ENCODE measurements around the gene GABRR1.

The GABRR1 gene

DNA sequence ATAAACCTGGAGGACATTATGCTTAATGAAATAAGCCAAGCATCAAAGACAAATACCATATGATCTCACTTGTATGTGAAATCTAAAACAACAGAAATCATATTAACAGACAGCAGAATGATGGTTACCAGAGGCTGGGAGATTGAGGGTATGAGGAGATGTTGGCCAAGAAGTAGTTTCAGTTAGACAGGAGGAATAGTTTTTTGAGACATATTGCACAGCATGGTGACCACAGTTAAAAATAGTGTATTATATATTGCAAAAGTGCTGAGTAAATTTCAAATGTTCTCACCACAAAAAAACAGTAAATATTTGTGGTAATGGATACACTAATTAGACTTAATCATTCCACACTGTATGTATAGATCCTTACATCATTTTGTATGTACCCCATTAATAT, 1.8 kb downstream of the GABRR1 start:
- peaks cover 7% of the 10 kb centered on the region for H3K4me1 ChIP-seq (ENCODE audit: control insufficient read depth, insufficient read depth, low read length)

DNA sequence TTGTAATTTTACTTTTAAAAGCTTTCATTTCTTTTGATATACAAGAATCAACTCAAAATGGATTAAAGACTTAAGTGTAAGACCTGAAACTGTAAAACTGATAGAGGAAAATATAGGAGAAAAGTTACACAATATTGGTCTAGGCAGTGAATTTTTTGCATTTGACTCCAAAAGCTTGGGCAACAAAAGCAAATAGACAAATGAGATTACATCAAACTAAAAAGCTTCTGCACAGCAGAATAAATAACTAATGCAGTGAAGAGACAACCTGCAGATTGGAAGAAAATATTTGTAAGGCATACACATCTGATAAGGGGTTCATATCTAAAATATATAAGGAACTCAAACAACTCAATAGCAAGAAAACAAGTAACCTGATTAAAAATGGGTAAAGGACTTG, 3.0 kb downstream of the GABRR1 start:
- no peaks in the 10 kb centered on the region for H3K9me3 ChIP-seq (replicated peaks; ENCODE audit: low read length)
- peaks cover 7% of the 10 kb centered on the region for H3K4me1 ChIP-seq (ENCODE audit: control insufficient read depth, insufficient read depth, low read length)
- H3K4me3 ChIP-seq (ENCODE audit: low read length), result no peak overlapping the region
- H3K4me2 ChIP-seq (ENCODE audit: low read length), result no peak overlapping the region
- H3K9ac ChIP-seq (ENCODE audit: low read depth, low read length), result no peak overlapping the region
- H3K27me3 ChIP-seq (ENCODE audit: control insufficient read depth, insufficient read depth, low read length), result peaks cover 20% of the 10 kb centered on the region
- H3K36me3 ChIP-seq (ENCODE audit: insufficient read depth, low read length), result no peaks in the 10 kb centered on the region

More for the DNA sequence above, 1.8 kb downstream of the GABRR1 start:
- H3K27me3 ChIP-seq (ENCODE audit: control insufficient read depth, insufficient read depth, low read length), result peaks cover 21% of the 10 kb centered on the region
- no peak overlapping the region for H3K4me2 ChIP-seq (ENCODE audit: low read length)
- H3K9me3 ChIP-seq (replicated peaks; ENCODE audit: low read length), result no peaks in the 10 kb centered on the region
- no peak overlapping the region for H3K9ac ChIP-seq (ENCODE audit: low read depth, low read length)
- H3K4me3 ChIP-seq (ENCODE audit: low read length), result no peak overlapping the region
- H3K36me3 ChIP-seq (ENCODE audit: insufficient read depth, low read length), result no peaks in the 10 kb centered on the region

- H3K4me3 ChIP-seq (ENCODE audit: low read length), result no peak overlapping the region
- no peaks in the 10 kb centered on the region for H3K36me3 ChIP-seq (ENCODE audit: insufficient read depth, low read length)
- no peak overlapping the region for H3K9ac ChIP-seq (ENCODE audit: low read depth, low read length)
- peaks cover 3% of the 10 kb centered on the region for H3K4me1 ChIP-seq (ENCODE audit: control insufficient read depth, insufficient read depth, low read length)
- peaks cover 23% of the 10 kb centered on the region for H3K27me3 ChIP-seq (ENCODE audit: control insufficient read depth, insufficient read depth, low read length)
- no peaks in the 10 kb centered on the region for H3K9me3 ChIP-seq (replicated peaks; ENCODE audit: low read length)
- no peak overlapping the region for H3K4me2 ChIP-seq (ENCODE audit: low read length)
Measured at GRCh38 chr6:89212472-89212871, 4.7 kb downstream of the GABRR1 start.

- no peak overlapping the region for H3K4me2 ChIP-seq (ENCODE audit: low read length)
- H3K36me3 ChIP-seq (ENCODE audit: insufficient read depth, low read length), result no peaks in the 10 kb centered on the region
- H3K27me3 ChIP-seq (ENCODE audit: control insufficient read depth, insufficient read depth, low read length), result peaks cover 21% of the 10 kb centered on the region
- no peak overlapping the region for H3K4me3 ChIP-seq (ENCODE audit: low read length)
- H3K9me3 ChIP-seq (replicated peaks; ENCODE audit: low read length), result no peaks in the 10 kb centered on the region
- H3K9ac ChIP-seq (ENCODE audit: low read depth, low read length), result no peak overlapping the region
- no peaks in the 10 kb centered on the region for H3K4me1 ChIP-seq (ENCODE audit: control insufficient read depth, insufficient read depth, low read length)
Measured at GRCh38 chr6:89209457-89209856, 7.7 kb downstream of the GABRR1 start.

DNA sequence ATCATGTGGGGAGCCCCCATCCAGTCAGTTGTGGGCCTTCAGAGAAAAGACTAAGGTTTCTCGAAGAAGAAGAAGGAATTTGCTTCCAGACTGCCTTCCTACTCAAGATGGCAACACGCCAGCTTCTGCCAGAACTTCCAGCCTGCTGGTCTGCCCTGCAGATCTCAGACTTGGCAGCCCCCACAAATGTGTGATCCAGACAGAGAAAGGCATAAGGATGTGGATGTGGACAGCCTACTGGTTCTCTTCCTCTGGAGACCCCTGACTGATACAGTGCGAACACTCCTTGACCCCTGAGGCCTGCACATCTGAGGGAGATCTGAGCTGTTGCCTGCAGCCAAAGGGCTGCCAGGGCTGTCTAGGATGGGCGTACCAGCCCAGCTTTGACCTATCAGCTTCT, 8.6 kb downstream of the GABRR1 start:
- H3K9me3 ChIP-seq (replicated peaks; ENCODE audit: low read length), result no peaks in the 10 kb centered on the region
- H3K4me3 ChIP-seq (ENCODE audit: low read length), result no peak overlapping the region

DNA sequence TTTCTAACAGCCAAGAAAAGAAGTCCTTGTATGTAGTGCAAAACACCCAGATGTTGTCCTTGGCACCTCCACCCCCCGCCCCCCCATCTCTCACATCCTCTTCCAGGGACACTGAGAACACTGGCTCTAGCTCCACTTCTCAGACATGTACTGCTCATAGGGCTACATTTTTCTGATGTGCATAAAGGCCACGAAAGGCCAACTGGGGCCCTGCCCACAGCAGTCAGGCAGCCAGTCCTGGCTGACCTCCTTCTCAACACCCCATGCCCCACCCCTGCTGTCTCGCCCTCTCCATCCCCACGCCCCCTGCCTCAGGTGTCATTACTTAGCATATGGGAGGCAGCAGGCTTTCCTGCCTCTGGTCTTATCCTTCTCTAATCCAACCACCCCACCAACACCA, 11.3 kb downstream of the GABRR1 start:
- no peaks in the 10 kb centered on the region for H3K9me3 ChIP-seq (replicated peaks; ENCODE audit: low read length)
- H3K4me3 ChIP-seq (ENCODE audit: low read length), result no peak overlapping the region
- H3K9ac ChIP-seq (ENCODE audit: low read depth, low read length), result no peak overlapping the region
- no peaks in the 10 kb centered on the region for H3K36me3 ChIP-seq (ENCODE audit: insufficient read depth, low read length)
- peaks cover 26% of the 10 kb centered on the region for H3K27me3 ChIP-seq (ENCODE audit: control insufficient read depth, insufficient read depth, low read length)
- no peaks in the 10 kb centered on the region for H3K4me1 ChIP-seq (ENCODE audit: control insufficient read depth, insufficient read depth, low read length)
- no peak overlapping the region for H3K4me2 ChIP-seq (ENCODE audit: low read length)

More for the DNA sequence above, 8.6 kb downstream of the GABRR1 start:
- Histone ChIP-seq H3K9ac (ENCODE audit: low read depth, low read length) (no peak overlapping the region), H3K4me1 (ENCODE audit: control insufficient read depth, insufficient read depth, low read length) (no peaks in the 10 kb centered on the region), H3K4me2 (ENCODE audit: low read length) (no peak overlapping the region), H3K36me3 (ENCODE audit: insufficient read depth, low read length) (no peaks in the 10 kb centered on the region), H3K27me3 (ENCODE audit: control insufficient read depth, insufficient read depth, low read length) (peaks cover 30% of the 10 kb centered on the region)

DNA sequence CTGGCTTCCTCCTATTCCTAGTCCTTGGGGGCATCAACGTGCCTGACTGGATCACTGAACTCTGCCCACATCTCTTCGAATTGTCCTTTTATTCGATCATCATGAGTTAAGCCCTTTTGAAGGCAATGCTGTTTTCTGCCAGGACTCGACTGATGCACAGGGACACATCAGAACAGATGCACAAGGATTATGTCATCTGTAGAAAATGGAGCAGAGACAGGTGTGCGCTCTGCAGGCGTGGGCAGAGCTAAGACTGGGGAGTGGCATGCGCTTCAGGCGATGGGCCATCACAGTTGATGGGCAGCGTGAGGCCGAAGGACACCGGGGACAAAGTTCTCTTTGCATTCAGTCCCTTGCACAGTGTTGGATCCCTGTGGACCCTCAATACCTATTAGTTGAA, 13.1 kb downstream of the GABRR1 start:
- no peaks in the 10 kb centered on the region for H3K4me1 ChIP-seq (ENCODE audit: control insufficient read depth, insufficient read depth, low read length)
- H3K27me3 ChIP-seq (ENCODE audit: control insufficient read depth, insufficient read depth, low read length), result peaks cover 34% of the 10 kb centered on the region
- no peak overlapping the region for H3K4me2 ChIP-seq (ENCODE audit: low read length)

DNA sequence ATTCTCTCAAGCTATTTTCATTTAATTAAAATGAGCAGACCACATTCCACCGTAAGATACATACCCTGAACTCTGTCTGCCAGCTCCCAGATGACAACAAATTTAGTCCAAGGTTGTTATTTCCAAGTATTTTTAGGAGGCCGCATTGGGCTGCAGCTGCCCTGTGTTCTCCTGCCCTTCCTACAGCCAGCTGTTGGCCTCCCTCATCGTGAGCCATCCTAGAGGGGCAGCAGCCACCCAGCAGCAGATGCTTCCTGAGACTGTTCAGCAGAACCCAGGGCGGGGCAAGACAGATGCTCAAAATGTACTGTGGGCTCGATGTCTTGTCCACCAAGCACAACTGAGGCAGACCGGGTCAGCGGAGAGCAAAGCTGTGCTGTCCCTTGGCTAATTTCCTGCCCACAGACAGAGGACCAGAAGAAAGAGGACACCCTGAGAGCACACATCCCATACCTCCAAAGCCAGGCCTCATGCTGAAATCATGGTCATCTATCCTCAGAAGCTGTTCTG, 16.4 kb downstream of the GABRR1 start:
- no peaks in the 10 kb centered on the region for H3K4me1 ChIP-seq (ENCODE audit: control insufficient read depth, insufficient read depth, low read length)
- H3K4me3 ChIP-seq (ENCODE audit: low read length), result no peak overlapping the region
- no peaks in the 10 kb centered on the region for H3K9me3 ChIP-seq (replicated peaks; ENCODE audit: low read length)
- no peak overlapping the region for H3K4me2 ChIP-seq (ENCODE audit: low read length)
- no peaks in the 10 kb centered on the region for H3K36me3 ChIP-seq (ENCODE audit: insufficient read depth, low read length)
- H3K27me3 ChIP-seq (ENCODE audit: control insufficient read depth, insufficient read depth, low read length), result peaks cover 32% of the 10 kb centered on the region
- H3K9ac ChIP-seq (ENCODE audit: low read depth, low read length), result no peak overlapping the region

More for the DNA sequence above, 13.1 kb downstream of the GABRR1 start:
- Histone ChIP-seq H3K36me3 (ENCODE audit: insufficient read depth, low read length) (no peaks in the 10 kb centered on the region), H3K9me3 (replicated peaks; ENCODE audit: low read length) (no peaks in the 10 kb centered on the region), H3K4me3 (ENCODE audit: low read length) (no peak overlapping the region), H3K9ac (ENCODE audit: low read depth, low read length) (no peak overlapping the region)

DNA sequence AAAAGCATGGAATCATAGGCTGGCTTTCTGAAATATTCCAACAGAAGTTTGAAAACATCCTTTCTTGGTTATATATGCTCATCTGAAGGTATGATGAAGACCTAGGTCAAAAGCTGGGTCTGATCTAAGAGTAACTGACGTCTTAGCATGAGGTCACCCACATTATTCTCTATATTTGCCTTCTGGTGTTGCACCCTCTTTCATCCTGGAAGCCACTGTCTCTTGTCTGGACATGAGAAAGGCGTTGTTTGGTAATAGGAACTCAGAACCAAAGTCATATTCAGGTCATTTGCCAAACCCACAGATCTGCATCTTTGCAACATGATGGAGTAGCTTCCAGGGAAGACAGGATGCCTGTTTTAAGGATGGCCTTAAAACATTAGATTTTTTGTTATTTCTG, 17.6 kb downstream of the GABRR1 start:
- Histone ChIP-seq H3K27me3 (ENCODE audit: control insufficient read depth, insufficient read depth, low read length) (peaks cover 31% of the 10 kb centered on the region), H3K4me2 (ENCODE audit: low read length) (no peak overlapping the region), H3K36me3 (ENCODE audit: insufficient read depth, low read length) (no peaks in the 10 kb centered on the region), H3K9me3 (replicated peaks; ENCODE audit: low read length) (no peaks in the 10 kb centered on the region), H3K4me3 (ENCODE audit: low read length) (no peak overlapping the region), H3K9ac (ENCODE audit: low read depth, low read length) (no peak overlapping the region), H3K4me1 (ENCODE audit: control insufficient read depth, insufficient read depth, low read length) (no peaks in the 10 kb centered on the region)

DNA sequence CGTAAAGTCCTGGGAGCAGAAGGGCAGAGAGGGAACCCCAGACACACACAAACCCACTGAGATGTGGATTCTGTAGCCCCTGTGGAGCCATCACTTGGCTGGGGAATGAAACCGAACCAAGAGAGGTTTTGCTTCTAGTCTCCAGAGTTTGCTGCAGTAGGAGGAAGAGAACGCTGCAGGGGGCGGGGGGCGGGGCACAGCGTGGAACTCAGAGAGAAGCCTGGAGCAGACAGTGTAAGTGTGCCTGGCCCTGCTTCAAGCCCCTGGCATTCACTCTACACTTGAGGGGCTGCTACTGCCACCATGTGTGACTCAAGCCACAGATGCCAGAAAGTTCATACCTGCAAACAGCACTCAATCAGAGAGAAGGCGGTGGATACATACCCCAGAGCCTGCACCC, 18.9 kb downstream of the GABRR1 start:
- Histone ChIP-seq H3K9ac (ENCODE audit: low read depth, low read length) (no peak overlapping the region), H3K27me3 (ENCODE audit: control insufficient read depth, insufficient read depth, low read length) (peaks cover 20% of the 10 kb centered on the region), H3K4me2 (ENCODE audit: low read length) (no peak overlapping the region), H3K36me3 (ENCODE audit: insufficient read depth, low read length) (no peaks in the 10 kb centered on the region), H3K4me1 (ENCODE audit: control insufficient read depth, insufficient read depth, low read length) (no peaks in the 10 kb centered on the region), H3K4me3 (ENCODE audit: low read length) (no peak overlapping the region), H3K9me3 (replicated peaks; ENCODE audit: low read length) (no peaks in the 10 kb centered on the region)

DNA sequence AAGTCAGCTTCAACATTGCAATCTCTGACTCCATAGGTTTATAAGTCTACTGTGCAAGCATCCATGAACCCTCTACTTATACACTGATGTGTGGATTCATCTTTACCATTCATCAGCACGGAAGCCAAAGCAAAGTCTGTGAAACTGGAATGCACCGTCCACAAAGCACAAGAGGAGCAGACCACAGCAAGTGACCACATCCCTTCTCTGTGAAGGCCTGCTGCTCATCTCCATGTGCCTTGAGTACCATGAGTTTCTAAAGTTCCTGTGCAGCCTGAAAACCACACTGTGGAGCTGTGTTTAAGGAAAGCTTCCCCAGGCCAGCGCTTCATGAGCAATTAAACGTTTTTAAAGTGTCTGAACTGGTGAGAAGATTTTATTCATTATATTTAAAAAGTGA, 20.0 kb downstream of the GABRR1 start:
- Histone ChIP-seq H3K9me3 (replicated peaks; ENCODE audit: low read length) (no peaks in the 10 kb centered on the region), H3K36me3 (ENCODE audit: insufficient read depth, low read length) (no peaks in the 10 kb centered on the region), H3K9ac (ENCODE audit: low read depth, low read length) (no peak overlapping the region), H3K4me1 (ENCODE audit: control insufficient read depth, insufficient read depth, low read length) (no peaks in the 10 kb centered on the region), H3K4me2 (ENCODE audit: low read length) (no peak overlapping the region), H3K27me3 (ENCODE audit: control insufficient read depth, insufficient read depth, low read length) (peaks cover 20% of the 10 kb centered on the region), H3K4me3 (ENCODE audit: low read length) (no peak overlapping the region)

DNA sequence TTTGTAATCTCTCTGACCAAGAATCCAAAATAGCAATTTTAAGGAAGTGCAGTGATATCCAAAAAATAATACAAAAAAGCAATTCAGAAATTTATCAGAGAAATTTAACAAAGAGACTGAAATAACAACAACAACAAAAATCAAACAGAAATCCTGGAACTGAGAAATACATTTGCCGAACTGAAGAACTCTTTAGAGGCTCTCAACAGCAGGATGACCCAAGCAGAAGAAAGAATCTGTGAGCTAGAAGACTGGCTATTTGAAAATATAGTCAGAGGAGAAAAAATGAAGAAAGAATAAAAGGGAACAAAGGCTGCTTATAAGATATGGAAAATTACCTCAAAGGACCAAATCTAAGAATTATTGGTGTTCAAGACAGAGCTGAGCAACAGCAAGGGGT, 22.6 kb downstream of the GABRR1 start:
- Histone ChIP-seq H3K4me2 (ENCODE audit: low read length) (no peak overlapping the region), H3K9ac (ENCODE audit: low read depth, low read length) (no peak overlapping the region), H3K36me3 (ENCODE audit: insufficient read depth, low read length) (no peaks in the 10 kb centered on the region)

More for the DNA sequence above, 22.6 kb downstream of the GABRR1 start:
- Histone ChIP-seq H3K27me3 (ENCODE audit: control insufficient read depth, insufficient read depth, low read length) (peaks cover 23% of the 10 kb centered on the region), H3K9me3 (replicated peaks; ENCODE audit: low read length) (no peaks in the 10 kb centered on the region), H3K4me3 (ENCODE audit: low read length) (no peak overlapping the region), H3K4me1 (ENCODE audit: control insufficient read depth, insufficient read depth, low read length) (no peaks in the 10 kb centered on the region)
